ENCODE results near the gene SRSF8. TPM values are rescaled to one million over a fixed set of nuclear protein-coding genes. Genes with fewer than 3 reads are reported as not detected.
A peak's percentile ranks its signal among the peaks of the same experiment; 100 is the strongest.
"Not testable (repeated sequence)": the region's sequence is repeated elsewhere in the genome, so short reads cannot be mapped to it uniquely, and the experiment has no call there.

SRSF8 gene
- total RNA-seq, 1 experiment from 2014 or later = 22.9 TPM

GRCh38 chr11:95108159-95108611, 41.5 kb downstream of the SRSF8 start:
- CTCF ChIA-PET = interaction anchor here (0.5 to 1.9 kb wide), 5 partner anchors 12 to 44 kb away, joined by 3 to 5 read pairs (median 5); no protein-coding TSS in a partner anchor
- DNase-seq = peak; percentile 62 to 91
- Histone ChIP-seq H3K9me3 (ENCODE audit: insufficient read depth, low read depth) (no peaks in the 10 kb centered on the region), H3F3A (ENCODE audit: insufficient read depth, low read depth) (peaks cover 37% of the 10 kb centered on the region), H3K36me3 (ENCODE audit: low read depth) (no peaks in the 10 kb centered on the region), H3K4me3 (peak overlapping the region; percentile 58), H2AFZ (peak overlapping the region; percentile 88), H3K9me2 (ENCODE audit: insufficient read depth) (no peaks in the 10 kb centered on the region; the same call in 1 of the 2 replicates), H3K27me3 (ENCODE audit: insufficient read depth, low read depth) (no peaks in the 10 kb centered on the region), H4K20me1 (ENCODE audit: insufficient read depth) (no peaks in the 10 kb centered on the region), H3K27ac (peak overlapping the region; percentile 92), H3K4me1 (replicated peaks; ENCODE audit: insufficient read depth) (peaks cover 34% of the 10 kb centered on the region), H3K79me2 (ENCODE audit: low read depth) (peaks cover 6% of the 10 kb centered on the region; the same call in 1 of the 2 replicates), H3K4me2 (peak overlapping the region; percentile 86)
- POLR2A ChIA-PET (ENCODE audit: unreplicated experiment) = interaction anchor here (0.6 kb wide), 1 partner anchor 1367 kb away, joined by 7 read pairs; the partner anchor contains the start of genes C11orf54 and TAF1D
- BruUV-seq (replicated peaks) = TSS peak; percentile 67
- TF ChIP-seq EZH2 (IDR thresholded peaks at IDR 0.05; ENCODE audit: low read depth) (no peak), CTCF (conservative IDR thresholded peaks at IDR 0.05) (0 out of 2 replicates have a peak, but pooled peaks have one; percentile 9)
- intact Hi-C loops (cut with micrococcal nuclease; ENCODE audit: unreplicated experiment) = loop anchor here (5.0 kb wide), 2 partner anchors 41 to 44 kb away; partner anchors contain the start of gene SRSF8

- no peaks in the 10 kb centered on the region for H4K20me1 ChIP-seq (ENCODE audit: insufficient read depth)
- peak overlapping the region; percentile 58; the same call in 1 of the 2 replicates for H3K4me3 ChIP-seq
- H3K4me1 ChIP-seq (replicated peaks; ENCODE audit: insufficient read depth) = peaks cover 34% of the 10 kb centered on the region
- no peak overlapping the region for H2AFZ ChIP-seq
- no TSS peak for BruUV-seq (replicated peaks)
- POLR2A ChIA-PET (ENCODE audit: unreplicated experiment) = no interaction called here
- no peaks in the 10 kb centered on the region for H3K9me3 ChIP-seq (ENCODE audit: insufficient read depth, low read depth)
- TF ChIP-seq EZH2 (IDR thresholded peaks at IDR 0.05; ENCODE audit: low read depth) (no peak), CTCF (conservative IDR thresholded peaks at IDR 0.05) (no peak)
- intact Hi-C loops (cut with micrococcal nuclease; ENCODE audit: unreplicated experiment) = loop anchor here (5.0 kb wide), 2 partner anchors 42 to 43 kb away; partner anchors contain the start of gene SRSF8
- H3F3A ChIP-seq (ENCODE audit: insufficient read depth, low read depth) = peaks cover 37% of the 10 kb centered on the region
- peak overlapping the region; percentile 92 for H3K27ac ChIP-seq
- peak overlapping the region; percentile 86 for H3K4me2 ChIP-seq
- DNase-seq = no peak
- H3K36me3 ChIP-seq (ENCODE audit: low read depth) = no peaks in the 10 kb centered on the region
- CTCF ChIA-PET = interaction anchor here (0.7 to 1.9 kb wide), 4 partner anchors 13 to 36 kb away, joined by 3 to 5 read pairs (median 4); no protein-coding TSS in a partner anchor
- no peaks in the 10 kb centered on the region for H3K27me3 ChIP-seq (ENCODE audit: insufficient read depth, low read depth)
- H3K9me2 ChIP-seq (ENCODE audit: insufficient read depth) = no peaks in the 10 kb centered on the region; the same call in 1 of the 2 replicates
- peaks cover 6% of the 10 kb centered on the region; the same call in 1 of the 2 replicates for H3K79me2 ChIP-seq (ENCODE audit: low read depth)
Measured at GRCh38 chr11:95108671-95109551, 42.2 kb downstream of the SRSF8 start.

GRCh38 chr11:95111471-95111870, 44.8 kb downstream of the SRSF8 start:
- Histone ChIP-seq H3F3A (ENCODE audit: insufficient read depth, low read depth) (peaks cover 32% of the 10 kb centered on the region), H3K4me1 (replicated peaks; ENCODE audit: insufficient read depth) (peaks cover 28% of the 10 kb centered on the region)
- DNase-seq; H3K4me2 ChIP-seq; H3K27ac ChIP-seq; H3K9me3 ChIP-seq (ENCODE audit: insufficient read depth, low read depth); intact Hi-C loops (cut with micrococcal nuclease; ENCODE audit: unreplicated experiment); H3K4me3 ChIP-seq; CTCF ChIA-PET; H3K9me2 ChIP-seq (ENCODE audit: insufficient read depth); BruUV-seq (replicated peaks); H3K79me2 ChIP-seq (ENCODE audit: low read depth); H3K36me3 ChIP-seq (ENCODE audit: low read depth); H3K27me3 ChIP-seq (ENCODE audit: insufficient read depth, low read depth); H4K20me1 ChIP-seq (ENCODE audit: insufficient read depth); H2AFZ ChIP-seq: not testable (repeated sequence)
- POLR2A ChIA-PET (ENCODE audit: unreplicated experiment) = interaction anchor here (0.7 kb wide), 1 partner anchor 522 kb away, joined by 5 read pairs; no protein-coding TSS in a partner anchor

All from PC-9 (cell line).